Osteoblast (primary cell): ENCODE results near the gene USHBP1. TPM values are rescaled to one million over a fixed set of nuclear protein-coding genes. Genes with fewer than 3 reads are reported as not detected.

Experiments
- DNase-seq: peaks from one replicate; pipeline ENCODE4 v3.0.0; 2011; ENCODE audit warnings: low spot score, mixed read lengths; ENCODE audit not compliant: insufficient read length; ENCODE audit errors: missing footprints
- H2AFZ ChIP-seq: 2 replicates; pipeline ENCODE4 v1.6.0; 2011; ENCODE audit warnings: mild to moderate bottlenecking, low read length
- H3K27ac ChIP-seq: 2 replicates; pipeline ENCODE4 v1.5.1; 2011; ENCODE audit warnings: mild to moderate bottlenecking, low read depth, low read length, moderate library complexity
- H3K27me3 ChIP-seq: 2 replicates; pipeline ENCODE4 v1.6.0; 2012; ENCODE audit warnings: mild to moderate bottlenecking, control low read depth, inconsistent platforms, low read length, moderate library complexity; ENCODE audit not compliant: insufficient read depth
- H3K36me3 ChIP-seq: 2 replicates; pipeline ENCODE4 v1.5.1; 2011; ENCODE audit warnings: mild to moderate bottlenecking, low read length, control low read depth, moderate library complexity; ENCODE audit not compliant: insufficient read depth
- H3K4me1 ChIP-seq: 2 replicates; pipeline ENCODE4 v1.5.1; 2011; ENCODE audit warnings: mild to moderate bottlenecking, low read length, control low read depth, moderate library complexity; ENCODE audit not compliant: insufficient read depth
- H3K4me2 ChIP-seq: 2 replicates; pipeline ENCODE4 v1.6.0; 2011; ENCODE audit warnings: mild to moderate bottlenecking, low read length; ENCODE audit not compliant: insufficient read depth
- H3K4me3 ChIP-seq: fragments of 200-600 bp; sonication (generic); 3 replicates; pipeline ENCODE4 v1.5.1; 2012; ENCODE audit warnings: mild to moderate bottlenecking, low read length, inconsistent platforms; ENCODE audit not compliant: insufficient read depth
- H3K79me2 ChIP-seq: 2 replicates; pipeline ENCODE4 v1.6.0; 2012; ENCODE audit warnings: mild to moderate bottlenecking, low read length, control low read depth, inconsistent platforms; ENCODE audit not compliant: insufficient read depth
- H3K9me3 ChIP-seq: 2 replicates; pipeline ENCODE4 v1.5.1; 2011; ENCODE audit warnings: low read depth, low read length, control low read depth
- H4K20me1 ChIP-seq: 2 replicates; pipeline ENCODE4 v1.6.0; 2012; ENCODE audit warnings: mild to moderate bottlenecking, low read length, control low read depth; ENCODE audit not compliant: insufficient read depth
- total RNA-seq: library from RNA; depleted of rRNA; stranded (reverse); fragments of >200 nt; gene quantifications from 2 replicates; pipeline ENCODE4 v1.2.3, GENCODE V29; 2012
- TF ChIP-seq, protein P1 (sequence below): IDR thresholded peaks from 2 replicates; pipeline ENCODE4 v1.5.1; 2011; ENCODE audit warnings: mild to moderate bottlenecking, low read depth, low read length, moderate library complexity; ENCODE audit errors: extremely low read depth

The USHBP1 gene
- total RNA-seq, 1 donor: not detected

DNA sequence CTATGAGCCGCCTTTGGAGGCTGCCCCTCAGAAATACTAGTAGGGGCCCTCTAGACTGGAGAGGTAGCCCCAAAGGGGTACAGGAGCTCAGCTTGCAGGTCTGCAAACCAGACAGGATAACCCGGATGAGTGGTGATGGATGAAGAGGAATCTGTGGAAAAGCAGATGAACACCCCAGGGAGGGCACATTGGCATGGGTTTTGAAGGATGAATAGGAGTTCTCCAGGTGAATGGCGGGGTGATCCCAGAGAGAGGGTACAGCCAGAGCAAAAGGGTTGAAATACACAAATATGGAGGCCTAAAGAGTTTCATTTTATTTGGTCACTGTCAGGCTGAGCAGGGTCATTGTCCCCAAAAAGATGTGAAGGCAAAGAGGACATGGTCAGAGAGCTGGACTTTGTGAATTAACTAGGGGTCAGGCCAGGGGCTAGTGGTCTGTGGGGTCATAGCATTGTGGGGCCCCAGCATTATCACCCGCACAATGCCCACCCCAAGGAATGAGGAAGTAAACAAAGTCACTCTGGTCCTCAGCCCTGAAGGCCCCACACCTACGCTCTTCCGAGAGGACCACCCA lies 23.6 kb downstream of the USHBP1 start:
- H3K4me3 ChIP-seq: no peak overlapping the region
- peaks cover 30% of the 10 kb centered on the region for H4K20me1 ChIP-seq
- H3K36me3 ChIP-seq: peaks cover 12% of the 10 kb centered on the region
- peaks cover 11% of the 10 kb centered on the region for H3K4me1 ChIP-seq
- TF ChIP-seq, protein P1, sequence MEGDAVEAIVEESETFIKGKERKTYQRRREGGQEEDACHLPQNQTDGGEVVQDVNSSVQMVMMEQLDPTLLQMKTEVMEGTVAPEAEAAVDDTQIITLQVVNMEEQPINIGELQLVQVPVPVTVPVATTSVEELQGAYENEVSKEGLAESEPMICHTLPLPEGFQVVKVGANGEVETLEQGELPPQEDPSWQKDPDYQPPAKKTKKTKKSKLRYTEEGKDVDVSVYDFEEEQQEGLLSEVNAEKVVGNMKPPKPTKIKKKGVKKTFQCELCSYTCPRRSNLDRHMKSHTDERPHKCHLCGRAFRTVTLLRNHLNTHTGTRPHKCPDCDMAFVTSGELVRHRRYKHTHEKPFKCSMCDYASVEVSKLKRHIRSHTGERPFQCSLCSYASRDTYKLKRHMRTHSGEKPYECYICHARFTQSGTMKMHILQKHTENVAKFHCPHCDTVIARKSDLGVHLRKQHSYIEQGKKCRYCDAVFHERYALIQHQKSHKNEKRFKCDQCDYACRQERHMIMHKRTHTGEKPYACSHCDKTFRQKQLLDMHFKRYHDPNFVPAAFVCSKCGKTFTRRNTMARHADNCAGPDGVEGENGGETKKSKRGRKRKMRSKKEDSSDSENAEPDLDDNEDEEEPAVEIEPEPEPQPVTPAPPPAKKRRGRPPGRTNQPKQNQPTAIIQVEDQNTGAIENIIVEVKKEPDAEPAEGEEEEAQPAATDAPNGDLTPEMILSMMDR: no peak
- no peak overlapping the region for H2AFZ ChIP-seq
- H3K27me3 ChIP-seq: no peaks in the 10 kb centered on the region
- H3K4me2 ChIP-seq: no peak overlapping the region
- no peak overlapping the region for H3K27ac ChIP-seq
- H3K9me3 ChIP-seq: no peaks in the 10 kb centered on the region
- DNase-seq: peak; percentile 89
- peaks cover 46% of the 10 kb centered on the region for H3K79me2 ChIP-seq

DNA sequence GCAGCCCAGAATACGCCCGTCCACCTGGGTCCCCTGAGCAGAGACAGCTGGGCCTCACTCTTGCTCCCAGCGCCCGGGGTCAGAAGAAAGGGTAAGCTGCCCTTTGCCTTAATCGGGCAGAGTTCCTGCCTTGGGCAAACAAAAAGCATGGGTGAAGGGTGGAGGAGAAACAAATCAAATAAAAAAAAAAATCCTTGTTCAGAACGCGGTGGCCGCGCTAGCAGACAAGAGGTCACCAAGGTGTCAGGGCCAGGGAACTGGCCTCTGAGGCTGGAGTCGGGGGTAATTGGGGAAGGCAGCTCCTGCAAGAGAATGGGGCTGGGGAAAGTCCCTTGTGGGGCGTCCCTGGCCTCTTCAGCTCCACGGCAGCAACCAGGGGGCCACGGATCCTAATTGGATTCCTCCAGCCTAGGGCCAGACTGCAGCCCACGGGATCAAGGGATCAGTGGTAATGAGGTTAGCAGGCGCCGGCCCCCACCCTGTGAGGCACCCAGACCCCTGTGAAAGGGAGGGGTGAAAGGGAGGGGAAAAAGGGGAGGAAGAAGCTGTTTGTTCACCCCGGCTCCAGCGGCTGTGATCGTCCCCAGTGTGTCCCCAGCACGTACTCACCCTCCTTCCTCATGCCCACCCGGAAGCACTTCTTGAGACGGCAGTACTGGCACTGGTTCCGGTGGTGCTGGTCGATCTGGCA lies 24.3 kb downstream of the USHBP1 start:
- TF ChIP-seq, protein P1: no peak
- peak; percentile 41 for DNase-seq
- H4K20me1 ChIP-seq: peaks cover 30% of the 10 kb centered on the region
- H2AFZ ChIP-seq: no peak overlapping the region
- H3K36me3 ChIP-seq: peaks cover 12% of the 10 kb centered on the region
- no peaks in the 10 kb centered on the region for H3K27me3 ChIP-seq
- H3K27ac ChIP-seq: no peak overlapping the region
- no peak overlapping the region for H3K4me2 ChIP-seq
- peaks cover 15% of the 10 kb centered on the region for H3K4me1 ChIP-seq
- H3K4me3 ChIP-seq: no peak overlapping the region
- peaks cover 46% of the 10 kb centered on the region for H3K79me2 ChIP-seq
- H3K9me3 ChIP-seq: no peaks in the 10 kb centered on the region

DNA sequence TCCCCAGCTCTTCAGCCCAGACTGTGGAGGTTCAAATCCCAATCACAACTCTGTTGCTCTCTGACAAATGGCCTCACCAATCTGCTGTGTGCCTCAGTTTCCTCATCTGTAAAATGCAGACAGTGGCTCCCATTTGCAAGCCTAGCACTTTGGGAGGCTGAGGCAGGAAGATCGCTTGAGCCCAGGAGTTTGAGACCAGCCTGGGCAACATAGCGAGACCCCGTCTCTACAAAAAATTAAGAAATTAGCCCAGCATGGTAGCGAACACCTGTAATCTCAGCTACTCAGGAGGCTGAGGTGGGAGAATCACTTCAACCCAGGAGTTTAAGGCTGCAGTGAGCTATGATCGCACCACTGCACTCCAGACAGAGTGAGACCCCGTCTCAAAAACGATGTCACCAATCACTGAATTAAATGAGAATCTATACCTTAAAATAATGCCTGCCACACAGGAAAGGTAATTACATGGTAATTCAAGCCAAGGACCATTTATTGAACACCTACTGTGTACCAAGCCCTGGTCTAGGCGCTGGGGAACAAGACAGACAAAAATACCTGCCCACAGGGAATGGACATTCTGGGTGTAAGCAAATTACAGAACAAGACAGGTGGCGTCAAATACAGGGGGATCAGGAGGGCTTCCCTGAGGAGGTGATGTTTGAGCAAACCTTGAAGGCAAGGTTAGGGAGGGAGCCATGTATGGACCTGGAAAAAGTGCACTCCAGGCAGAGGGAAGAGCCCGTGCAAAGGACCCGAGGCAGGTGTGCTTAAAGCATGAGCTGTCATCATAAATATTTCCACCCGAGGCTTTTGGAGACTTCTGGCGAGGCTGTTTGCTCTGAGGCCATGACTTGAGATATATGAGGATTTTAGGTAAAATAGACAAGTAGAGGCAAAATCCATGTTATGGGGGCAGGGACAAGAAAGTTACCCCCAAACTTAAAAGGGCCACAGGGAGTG lies 26.5 kb downstream of the USHBP1 start:
- Histone ChIP-seq H2AFZ (no peak overlapping the region), H3K27ac (no peak overlapping the region), H3K4me1 (peaks cover 7% of the 10 kb centered on the region), H3K36me3 (peaks cover 12% of the 10 kb centered on the region), H4K20me1 (peaks cover 31% of the 10 kb centered on the region), H3K27me3 (no peaks in the 10 kb centered on the region), H3K9me3 (no peaks in the 10 kb centered on the region), H3K79me2 (peaks cover 33% of the 10 kb centered on the region), H3K4me2 (no peak overlapping the region), H3K4me3 (no peak overlapping the region)
- peak; percentile 54 for DNase-seq
- TF ChIP-seq, protein P1: no peak
